Activated CD8-positive, alpha-beta memory T cell treated with anti-CD3 and anti-CD28 coated beads, Interleukin-2, amount 10 ng/mL, durations not matched to agents 7 days and 5 days (primary cell): Measurements from ENCODE around the gene HIPK3. TPM values are rescaled to one million over a fixed set of nuclear protein-coding genes. Genes with fewer than 3 reads are reported as not detected.
"Not testable (repeated sequence)": the region's sequence is repeated elsewhere in the genome, so short reads cannot be mapped to it uniquely, and the experiment has no call there.

Experiments
- ATAC-seq: fragments of 150-1000 bp; cut with Tn5 transposase; one replicate; pipeline ENCODE4 v1.10.0; 2021; ENCODE audit warnings: moderate library complexity
- CTCF ChIA-PET: fragments of 350-600 bp; sonication (Branson Sonifier 250); formaldehyde crosslinking; loops from one replicate; lab custom pipeline; 2021; ENCODE audit warnings: antibody characterized with exemption; lab: Charles Lee
- DNase-seq: peaks from one replicate; pipeline ENCODE4 v3.0.0-alpha.2; 2020
- H3K27ac Mint-ChIP-seq: one replicate; pipeline ENCODE4 v1.8.0; 2021; ENCODE audit warnings: mild to moderate bottlenecking, mixed read lengths
- H3K27me3 Mint-ChIP-seq: one replicate; pipeline ENCODE4 v1.8.0; 2021; ENCODE audit warnings: mixed read lengths
- H3K36me3 Mint-ChIP-seq: one replicate; pipeline ENCODE4 v1.8.0; 2021; ENCODE audit warnings: mild to moderate bottlenecking, mixed read lengths
- H3K4me1 Mint-ChIP-seq: one replicate; pipeline ENCODE4 v1.8.0; 2021; ENCODE audit warnings: mixed read lengths
- H3K4me3 Mint-ChIP-seq: one replicate; pipeline ENCODE4 v1.8.0; 2021; ENCODE audit warnings: mild to moderate bottlenecking, moderate library complexity, mixed read lengths
- H3K9me3 Mint-ChIP-seq: one replicate; pipeline ENCODE4 v1.8.0; 2022; ENCODE audit warnings: low read depth, mixed read lengths
- total RNA-seq, 2 experiments: library from RNA; stranded (reverse); gene quantifications; one replicate each; pipeline ENCODE4 v1.2.3, GENCODE V29; 2021

The HIPK3 gene
- total RNA-seq, 2 experiments from 2014 or later, result 33.6 to 34.4 TPM

DNA sequence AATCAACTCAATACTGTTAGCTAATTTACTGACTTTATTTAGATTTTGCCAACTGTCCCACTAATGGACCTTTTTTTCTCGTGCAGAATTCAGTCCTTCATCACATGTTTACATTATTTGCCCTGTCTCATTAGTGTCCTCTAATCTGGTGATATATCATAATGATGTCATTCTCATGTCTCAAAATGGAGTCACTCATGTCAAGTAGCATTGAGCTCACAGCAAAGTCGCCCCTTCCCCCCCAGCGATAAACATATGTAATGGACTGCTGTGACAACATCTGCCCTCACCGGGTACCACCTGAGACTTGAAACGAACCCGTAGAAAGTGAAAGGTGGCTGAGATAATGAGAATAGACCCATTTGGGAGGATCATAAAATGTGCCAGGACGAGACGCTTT lies 37.6 kb downstream of the HIPK3 start:
- CTCF ChIA-PET, result no interaction called here
- H3K4me1 Mint-ChIP-seq, result peaks cover 3% of the 10 kb centered on the region
- H3K27ac Mint-ChIP-seq, result no peak overlapping the region
- no peak for ATAC-seq
- H3K36me3 Mint-ChIP-seq, result peaks cover 35% of the 10 kb centered on the region
- no peak for DNase-seq
- H3K4me3 Mint-ChIP-seq, result no peak overlapping the region
- H3K9me3 Mint-ChIP-seq, result no peaks in the 10 kb centered on the region
- no peaks in the 10 kb centered on the region for H3K27me3 Mint-ChIP-seq

- no peaks in the 10 kb centered on the region for H3K9me3 Mint-ChIP-seq
- no peak for ATAC-seq
- peaks cover 42% of the 10 kb centered on the region for H3K36me3 Mint-ChIP-seq
Observed at GRCh38 chr11:33296695-33297094, 39.5 kb downstream of the HIPK3 start.

GRCh38 chr11:33303541-33303940 lies 46.4 kb downstream of the HIPK3 start:
- ATAC-seq (no peak), DNase-seq (no peak)
- Mint-ChIP-seq H3K4me3 (no peak overlapping the region), H3K27me3 (no peaks in the 10 kb centered on the region), H3K36me3 (peaks cover 16% of the 10 kb centered on the region), H3K9me3 (no peaks in the 10 kb centered on the region), H3K4me1 (peaks cover 3% of the 10 kb centered on the region), H3K27ac (no peak overlapping the region)
- CTCF ChIA-PET, result no interaction called here

More at GRCh38 chr11:33296695-33297094, 39.5 kb downstream of the HIPK3 start:
- H3K4me3 Mint-ChIP-seq, result no peak overlapping the region
- DNase-seq, result no peak
- peaks cover 3% of the 10 kb centered on the region for H3K4me1 Mint-ChIP-seq
- CTCF ChIA-PET, result no interaction called here
- H3K27ac Mint-ChIP-seq, result no peak overlapping the region
- no peaks in the 10 kb centered on the region for H3K27me3 Mint-ChIP-seq

DNA sequence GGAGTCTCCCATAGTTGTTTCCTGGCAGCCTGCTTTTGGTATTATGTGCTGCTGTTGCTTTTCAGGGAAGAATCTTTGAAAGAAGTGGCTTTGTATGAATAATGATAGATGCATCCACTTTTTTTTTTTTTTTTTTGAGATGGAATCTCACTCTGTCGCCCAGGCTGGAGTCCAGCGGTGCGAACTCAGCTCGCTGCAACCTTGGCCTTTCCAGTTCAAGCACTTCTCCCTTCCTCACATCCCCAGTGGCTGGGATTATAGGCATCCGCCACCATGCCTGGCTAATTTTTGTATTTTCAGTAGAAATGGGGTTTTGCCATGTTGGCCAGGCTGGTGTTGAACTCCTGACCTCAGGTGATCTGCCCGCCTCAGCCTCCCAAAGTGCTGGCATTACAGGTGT lies 49.6 kb downstream of the HIPK3 start:
- H3K27me3 Mint-ChIP-seq, DNase-seq, H3K36me3 Mint-ChIP-seq, H3K27ac Mint-ChIP-seq, H3K4me3 Mint-ChIP-seq, ATAC-seq, H3K4me1 Mint-ChIP-seq, H3K9me3 Mint-ChIP-seq, CTCF ChIA-PET: not testable (repeated sequence)

DNA sequence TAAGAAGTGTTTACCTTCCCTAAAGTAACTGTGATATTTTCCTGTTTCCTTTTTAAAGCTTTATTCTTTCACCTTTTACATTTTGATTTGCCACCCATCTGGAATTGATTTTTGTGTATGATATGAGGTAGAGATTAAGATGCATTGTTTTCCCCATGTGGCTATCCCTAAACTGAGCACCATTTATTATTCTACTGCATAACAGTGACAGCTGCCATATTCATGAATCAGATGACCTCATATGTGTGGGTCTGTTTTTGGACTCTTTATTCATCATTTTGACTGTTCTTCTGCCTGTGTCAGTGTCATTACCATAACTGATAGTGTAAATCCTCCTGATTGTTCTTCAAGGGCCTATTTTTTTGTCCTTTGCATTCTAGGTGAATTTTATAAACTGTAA lies 50.8 kb downstream of the HIPK3 start:
- peaks cover 5% of the 10 kb centered on the region for H3K36me3 Mint-ChIP-seq
- no peak overlapping the region for H3K27ac Mint-ChIP-seq
- no peak overlapping the region for H3K4me3 Mint-ChIP-seq
- peaks cover 5% of the 10 kb centered on the region for H3K4me1 Mint-ChIP-seq
- CTCF ChIA-PET, result no interaction called here
- no peak for ATAC-seq
- no peaks in the 10 kb centered on the region for H3K9me3 Mint-ChIP-seq
- H3K27me3 Mint-ChIP-seq, result no peaks in the 10 kb centered on the region
- no peak for DNase-seq

- no peak for DNase-seq
- ATAC-seq, result no peak
- no peak overlapping the region for H3K27ac Mint-ChIP-seq
- peaks cover 5% of the 10 kb centered on the region for H3K4me1 Mint-ChIP-seq
- H3K36me3 Mint-ChIP-seq, result peaks cover 6% of the 10 kb centered on the region
- no peak overlapping the region for H3K4me3 Mint-ChIP-seq
- no peaks in the 10 kb centered on the region for H3K27me3 Mint-ChIP-seq
- CTCF ChIA-PET, result no interaction called here
- H3K9me3 Mint-ChIP-seq, result no peaks in the 10 kb centered on the region
Observed at GRCh38 chr11:33309118-33309517, 51.9 kb downstream of the HIPK3 start.

GRCh38 chr11:33310720-33311500 lies 53.7 kb downstream of the HIPK3 start:
- Mint-ChIP-seq H3K36me3 (peaks cover 13% of the 10 kb centered on the region), H3K27me3 (no peaks in the 10 kb centered on the region), H3K4me1 (peaks cover 5% of the 10 kb centered on the region), H3K9me3 (no peaks in the 10 kb centered on the region), H3K27ac (no peak overlapping the region), H3K4me3 (no peak overlapping the region)
- ATAC-seq, result no peak
- no peak for DNase-seq
- CTCF ChIA-PET, result no interaction called here

- Mint-ChIP-seq H3K9me3 (no peaks in the 10 kb centered on the region), H3K27me3 (no peaks in the 10 kb centered on the region), H3K4me3 (no peak overlapping the region), H3K27ac (no peak overlapping the region), H3K4me1 (peaks cover 7% of the 10 kb centered on the region), H3K36me3 (peaks cover 18% of the 10 kb centered on the region)
- ATAC-seq, result no peak
- CTCF ChIA-PET, result no interaction called here
- DNase-seq, result no peak
Observed at GRCh38 chr11:33311680-33312079, 54.5 kb downstream of the HIPK3 start.

- H3K27me3 Mint-ChIP-seq, result no peaks in the 10 kb centered on the region
- H3K27ac Mint-ChIP-seq, result no peak overlapping the region
- no peak for DNase-seq
- peaks cover 7% of the 10 kb centered on the region for H3K4me1 Mint-ChIP-seq
- peaks cover 15% of the 10 kb centered on the region for H3K36me3 Mint-ChIP-seq
- CTCF ChIA-PET, result no interaction called here
- ATAC-seq, result no peak
- no peaks in the 10 kb centered on the region for H3K9me3 Mint-ChIP-seq
- no peak overlapping the region for H3K4me3 Mint-ChIP-seq
Observed at GRCh38 chr11:33315822-33316221, 58.6 kb downstream of the HIPK3 start.

- Mint-ChIP-seq H3K27me3 (no peaks in the 10 kb centered on the region), H3K27ac (no peak overlapping the region), H3K4me3 (no peak overlapping the region), H3K4me1 (peaks cover 5% of the 10 kb centered on the region), H3K9me3 (no peaks in the 10 kb centered on the region), H3K36me3 (peaks cover 15% of the 10 kb centered on the region)
- CTCF ChIA-PET, result no interaction called here
- DNase-seq (no peak), ATAC-seq (no peak)
Observed at GRCh38 chr11:33317662-33318061, 60.5 kb downstream of the HIPK3 start.

GRCh38 chr11:33320016-33320813 lies 63.0 kb downstream of the HIPK3 start:
- no peaks in the 10 kb centered on the region for H3K9me3 Mint-ChIP-seq
- H3K4me3 Mint-ChIP-seq, result no peak overlapping the region
- H3K27ac Mint-ChIP-seq, result no peak overlapping the region
- ATAC-seq, result no peak
- peaks cover 12% of the 10 kb centered on the region for H3K36me3 Mint-ChIP-seq
- DNase-seq, result no peak
- CTCF ChIA-PET, result interaction anchor here (0.6 to 1.3 kb wide), 3 partner anchors 112 to 1064 kb away, joined by 3 to 4 read pairs (median 3); no protein-coding TSS in a partner anchor
- peaks cover 8% of the 10 kb centered on the region for H3K4me1 Mint-ChIP-seq
- no peaks in the 10 kb centered on the region for H3K27me3 Mint-ChIP-seq

DNA sequence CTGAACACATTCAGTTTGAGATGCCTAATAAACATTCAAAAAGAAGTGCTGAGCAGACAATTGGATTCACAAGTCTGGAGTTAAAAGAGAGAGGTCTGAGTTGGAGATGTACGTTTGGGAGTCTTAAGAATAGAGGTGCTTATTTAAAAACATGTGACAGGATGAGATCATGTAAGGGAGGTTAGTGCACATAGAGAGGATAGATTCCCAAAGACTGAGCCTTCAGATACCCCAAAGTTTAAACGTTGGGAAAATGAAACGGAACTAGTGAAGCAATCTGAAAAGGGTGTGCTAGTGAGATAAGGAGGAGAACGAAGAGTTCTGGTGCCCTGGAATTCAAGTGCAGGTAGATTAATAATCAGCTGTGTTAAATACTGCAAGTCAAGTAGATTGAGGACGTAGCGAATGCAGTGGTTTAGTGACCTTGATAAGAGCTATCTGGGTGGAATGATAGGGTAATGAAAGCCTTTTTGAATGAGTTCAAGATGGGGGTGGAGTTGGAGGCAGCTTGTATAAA lies 63.7 kb downstream of the HIPK3 start:
- H3K9me3 Mint-ChIP-seq, result no peaks in the 10 kb centered on the region

DNA sequence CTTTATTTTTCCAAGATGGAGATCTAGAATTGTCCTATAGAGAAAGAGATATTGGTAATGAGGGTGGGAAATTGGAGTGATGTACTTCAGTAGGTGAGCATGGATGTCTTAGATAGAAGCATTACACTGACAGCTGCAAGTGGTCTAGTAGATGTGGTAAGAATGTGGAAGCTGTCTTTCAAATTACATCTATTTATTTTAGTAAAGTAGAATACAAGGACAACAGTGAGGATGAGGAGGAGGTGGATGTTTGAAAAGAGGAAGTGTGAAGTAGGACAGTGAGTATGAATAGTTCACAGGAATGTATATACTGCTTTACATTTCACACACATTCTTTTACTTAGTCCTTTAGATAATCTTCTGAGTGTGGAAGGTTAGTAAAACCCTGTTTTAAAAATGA lies 64.2 kb downstream of the HIPK3 start:
- CTCF ChIA-PET, result no interaction called here
- DNase-seq (no peak), ATAC-seq (no peak)
- Mint-ChIP-seq H3K27ac (no peak overlapping the region), H3K9me3 (no peaks in the 10 kb centered on the region), H3K27me3 (no peaks in the 10 kb centered on the region), H3K4me3 (no peak overlapping the region), H3K36me3 (peaks cover 4% of the 10 kb centered on the region), H3K4me1 (peaks cover 7% of the 10 kb centered on the region)

More for the DNA sequence above, 63.7 kb downstream of the HIPK3 start:
- no peak overlapping the region for H3K27ac Mint-ChIP-seq
- no peaks in the 10 kb centered on the region for H3K27me3 Mint-ChIP-seq
- peaks cover 8% of the 10 kb centered on the region for H3K4me1 Mint-ChIP-seq
- CTCF ChIA-PET, result no interaction called here
- H3K4me3 Mint-ChIP-seq, result no peak overlapping the region
- peaks cover 8% of the 10 kb centered on the region for H3K36me3 Mint-ChIP-seq
- no peak for ATAC-seq
- DNase-seq, result no peak

GRCh38 chr11:33323421-33323820 lies 66.2 kb downstream of the HIPK3 start:
- Mint-ChIP-seq H3K36me3 (no peaks in the 10 kb centered on the region), H3K9me3 (no peaks in the 10 kb centered on the region), H3K27me3 (no peaks in the 10 kb centered on the region), H3K4me3 (no peak overlapping the region), H3K27ac (no peak overlapping the region), H3K4me1 (peaks cover 3% of the 10 kb centered on the region)
- ATAC-seq, result no peak
- no peak for DNase-seq
- CTCF ChIA-PET, result no interaction called here
